Endometrial microvascular endothelial cells (primary cell): ENCODE measurements around the gene DBH. TPM values are rescaled to one million over a fixed set of nuclear protein-coding genes. Genes with fewer than 3 reads are reported as not detected.

ENCODE experiments used
- in situ Hi-C: cut with HindIII; loops from 2 replicates; pipeline ENCODE4 v1.10.0; 2017; ENCODE audit warnings: low sequenced_read_pairs, low pct_unique_long_range_greater_than_20kb; ENCODE audit errors: inconsistent ontology term
- total RNA-seq: library from RNA; depleted of rRNA; stranded (reverse); fragments of >200 nt; gene quantifications from one replicate; pipeline ENCODE4 v1.2.3, GENCODE V29; 2015; ENCODE audit errors: inconsistent ontology term

DBH gene
- total RNA-seq, 1 donor from 2014 or later: not detected

DNA sequence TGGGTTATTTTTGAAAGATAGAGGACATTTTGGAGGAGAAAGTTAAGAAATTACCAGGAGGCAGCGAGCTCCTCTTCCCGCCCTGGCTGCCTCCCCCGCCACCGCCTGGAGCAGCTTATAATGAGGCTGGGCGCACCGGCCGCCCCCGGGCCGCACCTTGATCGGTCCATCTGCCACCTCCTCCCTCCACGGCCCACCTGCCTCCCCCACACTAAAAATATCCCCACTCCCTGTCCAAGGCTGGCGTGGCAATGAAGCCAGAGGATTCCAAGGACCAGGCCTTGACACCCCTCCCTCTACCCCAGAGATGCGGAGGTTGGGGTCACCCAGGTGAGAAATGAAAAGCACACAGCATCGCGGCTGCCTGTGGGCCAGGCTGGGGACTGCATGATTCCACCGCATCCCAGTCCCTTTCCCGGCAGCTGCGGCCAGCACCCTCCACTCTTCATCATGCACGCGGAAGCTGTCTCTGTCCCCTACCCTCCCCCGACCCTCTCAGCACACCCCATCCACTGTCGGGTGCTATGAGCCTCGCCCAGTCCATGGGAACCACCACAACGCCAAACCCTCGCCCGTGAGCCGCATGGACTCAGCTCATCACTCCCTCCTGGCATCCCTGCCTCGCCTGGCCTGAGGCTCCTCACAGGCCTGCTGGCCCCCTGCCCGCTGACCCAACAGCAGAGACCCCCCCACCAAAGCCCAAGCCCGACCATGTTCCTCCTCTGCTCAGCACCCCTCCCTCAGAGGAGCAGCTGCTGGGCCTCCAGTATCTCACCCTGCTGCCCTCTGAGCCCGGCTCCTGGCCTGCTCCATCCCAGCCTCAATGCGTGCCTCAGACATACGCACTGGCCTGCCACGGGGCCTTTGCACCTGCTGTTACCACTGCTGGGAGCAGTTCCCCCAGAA, 51.9 kb downstream of the DBH start:
- in situ Hi-C loops: no loop called here

DNA sequence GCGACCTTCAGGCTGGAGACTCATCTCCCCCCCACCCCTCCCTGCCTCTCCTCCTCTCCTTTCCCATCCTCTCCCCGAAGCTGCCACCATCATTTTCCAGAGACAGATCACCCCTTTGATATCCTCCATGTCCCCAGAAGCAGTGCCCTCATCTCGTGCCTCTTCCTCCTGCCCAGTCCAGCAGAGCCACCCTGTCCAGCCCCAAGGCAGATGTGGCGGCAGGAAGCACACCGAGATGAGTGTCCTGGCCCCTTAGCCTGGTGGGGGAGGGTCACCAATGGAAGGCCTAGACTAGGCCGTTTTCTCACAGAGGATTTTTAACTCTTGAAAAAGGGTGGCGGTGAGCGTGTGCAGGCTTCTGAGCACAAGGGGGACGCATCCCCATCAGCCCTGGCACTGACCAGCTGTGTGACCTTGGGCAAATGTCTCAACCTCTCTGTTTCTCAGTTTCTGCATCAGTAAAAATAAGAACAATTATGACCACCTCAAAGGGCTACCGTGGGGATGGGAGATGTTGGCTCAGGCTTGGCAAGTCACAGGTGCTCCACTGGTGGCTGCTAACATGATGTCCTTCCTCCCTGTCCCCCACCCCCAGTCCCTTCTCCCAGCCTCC, 53.1 kb downstream of the DBH start:
- in situ Hi-C loops: no loop called here

DNA sequence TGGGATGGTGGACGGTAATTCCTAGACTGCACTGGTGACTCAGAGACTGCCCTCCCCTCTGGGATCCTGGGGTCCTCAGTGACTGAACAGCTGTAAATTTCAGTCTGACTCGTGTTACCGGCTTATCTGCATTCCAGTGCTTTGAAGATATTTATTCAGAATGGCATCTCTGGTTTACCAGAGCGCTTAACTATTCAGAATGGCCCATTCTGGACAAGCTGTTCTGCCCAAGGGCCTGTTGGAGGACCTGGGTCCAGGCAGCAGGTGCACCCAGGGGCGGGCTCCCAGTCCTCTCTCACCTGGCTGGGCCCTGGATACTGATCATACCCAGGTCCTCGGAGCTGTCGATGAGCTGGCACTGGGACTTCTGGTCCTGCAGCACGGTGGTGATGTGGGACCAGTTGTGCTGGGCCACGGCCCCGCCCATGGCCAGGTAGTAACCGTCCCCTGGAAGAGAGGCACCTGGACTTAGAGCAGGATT, 54.0 kb downstream of the DBH start:
- in situ Hi-C loops: no loop called here

DNA sequence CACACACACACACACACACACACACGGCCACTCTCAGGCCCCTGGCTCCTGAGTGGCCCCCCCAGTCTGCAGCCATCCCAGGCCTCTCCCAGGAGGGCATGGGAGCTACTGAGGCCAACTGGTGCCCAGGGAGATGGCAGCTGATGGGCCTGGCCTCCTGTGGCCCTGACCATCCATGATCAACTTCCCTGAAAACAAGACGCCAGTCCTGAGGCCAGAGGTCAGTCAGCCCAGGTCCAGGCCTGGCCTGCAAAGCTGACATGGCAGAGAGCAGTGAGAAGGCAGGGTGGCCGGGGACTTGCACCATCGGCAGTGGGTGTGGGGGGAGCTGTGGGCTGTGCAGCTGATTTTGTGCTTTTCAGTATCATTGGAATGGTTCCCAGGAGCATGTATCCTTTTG, 55.0 kb downstream of the DBH start:
- in situ Hi-C loops: no loop called here

DNA sequence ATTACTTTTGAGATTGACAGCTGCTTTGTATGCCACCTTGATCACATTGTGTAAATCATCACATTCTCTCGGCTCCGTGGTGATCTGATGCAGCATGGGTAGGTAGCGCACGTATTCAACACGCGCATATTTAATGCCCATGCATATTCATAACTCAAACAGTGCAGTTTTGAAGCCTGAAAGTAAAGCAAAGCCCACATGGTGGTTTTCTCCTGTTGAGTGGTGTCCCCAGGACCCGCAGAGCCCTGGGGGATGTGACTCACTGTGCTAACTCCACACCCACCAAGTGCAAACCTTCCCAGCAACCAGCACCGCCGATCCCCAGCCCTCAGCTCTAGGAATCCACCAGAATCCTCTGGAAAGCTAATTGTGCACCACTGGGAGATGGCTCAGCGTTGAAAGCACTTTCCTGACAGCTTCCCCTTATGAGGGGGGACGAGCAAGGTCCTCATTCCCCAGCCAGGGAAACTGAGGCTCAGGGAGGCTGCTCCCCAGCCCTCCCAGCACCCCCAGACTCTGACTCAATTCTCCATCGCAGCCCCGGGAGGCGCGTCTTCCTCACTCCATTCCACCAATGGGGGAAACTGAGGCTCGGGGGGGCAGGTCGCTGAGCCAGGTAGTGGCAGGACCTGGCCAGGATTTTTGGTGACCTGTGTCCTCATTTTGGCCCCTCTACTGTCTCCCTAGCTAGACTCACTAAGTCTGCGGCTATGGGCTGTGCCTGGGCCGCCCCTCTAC, 55.6 kb downstream of the DBH start:
- in situ Hi-C loops: no loop called here

DNA sequence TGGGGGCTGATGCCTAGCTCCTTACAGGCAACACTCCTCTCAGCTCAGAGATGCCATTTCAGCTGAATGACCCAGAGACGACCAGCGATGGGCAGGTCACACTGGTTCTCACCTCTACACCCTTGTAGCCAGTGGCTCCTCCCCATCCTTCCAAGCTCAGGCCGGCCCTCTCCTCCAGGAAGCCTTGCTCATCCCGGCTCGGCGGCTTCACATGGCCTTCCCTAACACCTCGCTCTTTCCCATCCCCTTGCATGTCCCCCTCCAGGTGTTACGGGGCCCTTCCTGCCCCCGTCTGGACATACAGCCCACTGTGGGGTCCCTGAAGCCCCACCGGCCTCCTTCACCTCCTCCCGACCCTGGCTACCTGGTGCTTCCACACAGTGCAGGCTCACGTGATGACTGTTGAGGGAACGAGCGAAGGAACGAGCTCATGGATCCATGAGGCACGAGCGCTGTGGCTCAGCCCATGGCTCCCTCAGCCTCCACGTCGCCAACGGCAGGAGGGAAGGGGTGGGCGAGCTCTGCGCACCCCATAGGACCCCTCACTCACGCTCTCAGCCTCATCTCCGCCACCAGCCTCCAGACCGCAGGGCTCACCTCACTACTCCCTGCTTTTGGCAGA, 56.3 kb downstream of the DBH start:
- in situ Hi-C loops: no loop called here

DNA sequence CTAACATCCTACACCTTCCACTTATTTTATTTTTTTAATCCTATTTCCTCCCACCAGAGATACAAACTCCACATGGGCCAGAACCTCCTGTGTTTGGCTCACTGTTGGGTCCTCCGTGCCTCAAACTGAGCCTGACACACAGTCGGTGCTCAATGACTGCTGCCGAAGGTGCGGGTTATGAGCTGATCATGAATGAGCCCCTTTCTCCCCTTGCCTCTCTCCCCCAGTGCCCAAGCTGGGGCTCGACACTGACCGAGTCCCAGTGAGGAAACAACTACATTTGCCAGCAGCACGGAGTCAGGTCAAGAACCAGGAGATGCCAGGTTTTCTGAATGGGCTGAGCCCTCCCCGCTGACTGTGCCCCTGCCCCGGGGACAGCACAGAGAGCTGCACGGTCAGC, 57.0 kb downstream of the DBH start:
- in situ Hi-C loops: no loop called here

DNA sequence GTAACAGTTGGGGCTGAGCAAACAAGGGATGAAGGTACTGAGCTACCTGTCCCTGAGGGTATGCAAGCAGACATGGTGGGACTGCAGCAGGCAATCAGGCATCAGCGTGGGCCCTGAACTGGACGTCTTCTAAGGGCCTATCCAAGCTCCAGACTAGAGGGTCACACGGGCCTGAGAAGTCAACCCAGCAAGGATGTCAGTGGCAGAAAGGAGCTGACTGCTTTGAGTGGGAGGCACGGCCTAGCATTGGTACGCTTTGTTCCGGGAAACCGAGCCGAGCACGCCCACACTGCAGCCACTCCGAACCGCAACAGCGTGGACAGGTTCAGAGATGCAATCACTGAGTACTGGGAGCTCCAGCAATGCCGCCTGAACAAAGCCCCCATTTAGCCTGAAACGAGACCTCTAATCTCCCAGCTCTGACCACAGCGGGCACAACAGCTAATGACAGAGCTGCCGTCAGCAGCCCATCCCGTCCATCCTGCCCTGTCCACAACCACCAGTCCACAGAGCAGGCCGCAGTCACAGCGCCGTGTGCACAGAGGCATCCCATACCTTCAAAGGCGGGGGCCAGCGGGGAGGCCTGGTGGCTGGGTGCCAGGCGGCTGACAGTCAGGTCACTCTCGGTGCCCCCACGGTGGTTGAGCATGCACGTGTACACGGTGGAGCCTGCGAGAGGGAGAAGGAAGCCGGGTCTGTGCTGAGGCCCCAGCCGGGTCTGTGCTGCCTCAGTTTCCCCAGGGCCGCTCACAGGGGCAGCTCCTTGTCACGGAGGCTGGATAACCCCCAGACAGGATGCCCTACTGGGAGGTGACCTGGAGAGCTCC, 57.8 kb downstream of the DBH start:
- in situ Hi-C loops: no loop called here

DNA sequence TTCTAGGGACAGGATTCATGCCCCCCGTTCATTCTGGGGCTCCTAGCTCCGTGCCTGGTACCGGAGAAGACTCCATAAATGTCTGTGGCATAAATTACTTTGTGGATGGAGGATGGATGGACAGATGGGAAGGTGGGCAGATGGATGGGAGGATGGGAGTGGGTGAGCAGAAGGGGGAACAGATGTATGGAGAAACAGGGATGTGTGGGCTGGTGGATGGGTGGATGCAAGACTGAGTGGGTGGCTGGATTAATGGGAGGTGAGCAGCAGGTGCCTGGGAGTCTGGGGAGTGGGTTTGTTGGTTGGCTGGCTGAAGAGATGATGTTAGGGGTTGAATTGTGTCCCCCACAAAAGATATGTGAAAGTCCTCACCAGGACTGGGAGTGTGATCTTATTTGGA, 58.5 kb downstream of the DBH start:
- in situ Hi-C loops: no loop called here

DNA sequence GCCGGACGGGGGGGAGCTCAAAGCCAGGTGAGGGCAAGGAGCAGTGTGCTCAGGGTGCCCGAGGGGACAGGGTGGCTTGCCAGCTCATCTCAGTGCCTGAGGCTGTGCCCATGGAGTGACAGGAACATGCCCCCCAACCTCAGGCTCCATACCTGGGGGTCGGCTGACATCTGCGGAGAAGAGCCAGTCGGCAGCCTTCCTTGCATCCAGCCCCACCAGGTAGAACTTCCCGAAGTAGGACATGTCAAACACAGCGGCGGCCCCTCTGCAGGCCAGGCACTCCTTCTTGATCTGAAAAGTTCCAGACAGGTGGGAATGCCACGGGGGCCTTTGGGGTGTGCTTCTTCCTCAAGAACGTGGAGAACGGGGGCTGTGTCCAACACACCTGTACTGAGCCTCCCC, 59.9 kb downstream of the DBH start:
- in situ Hi-C loops: no loop called here

DNA sequence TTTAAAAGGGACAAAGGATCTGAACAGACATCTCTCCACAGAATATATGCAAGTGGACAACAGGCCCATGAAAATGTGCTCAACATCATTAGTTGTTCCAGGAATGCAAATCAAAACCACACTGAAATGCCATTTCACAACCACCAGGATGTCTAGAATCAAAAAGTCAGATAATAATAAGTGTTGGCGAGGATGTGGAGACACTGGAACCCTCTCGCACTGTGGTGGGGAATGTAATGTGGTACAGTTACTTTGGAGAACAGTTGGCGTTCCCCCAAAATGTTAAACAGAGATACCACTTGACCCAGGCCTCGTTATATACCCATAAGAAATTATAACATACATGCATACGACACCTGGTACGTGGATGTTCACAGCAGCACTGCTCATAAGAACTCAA, 63.4 kb downstream of the DBH start:
- in situ Hi-C loops: no loop called here

DNA sequence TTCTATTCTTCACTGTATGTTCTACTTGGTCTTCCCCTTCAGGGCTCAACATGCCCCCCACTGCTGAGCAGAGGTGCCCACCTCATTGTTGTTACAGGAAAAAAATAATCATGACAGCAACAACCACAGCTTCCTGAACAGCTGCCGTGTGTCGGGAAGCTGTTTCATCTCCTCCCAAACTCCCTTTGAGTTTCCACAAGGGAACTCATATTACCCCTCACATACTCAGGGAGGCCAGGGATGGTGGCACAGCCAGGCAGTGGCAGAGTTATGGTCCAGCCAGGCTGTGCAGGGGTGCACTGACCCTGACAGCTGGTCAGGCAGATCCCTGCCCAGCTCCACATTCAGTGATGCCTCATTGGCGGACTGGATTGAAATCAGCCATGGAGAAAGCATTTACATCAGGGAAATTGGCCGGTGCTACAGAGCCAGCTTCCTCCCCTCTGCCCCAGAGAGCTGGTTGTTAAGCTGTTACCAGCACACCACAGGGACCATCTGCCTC, 64.7 kb downstream of the DBH start:
- in situ Hi-C loops: no loop called here

DNA sequence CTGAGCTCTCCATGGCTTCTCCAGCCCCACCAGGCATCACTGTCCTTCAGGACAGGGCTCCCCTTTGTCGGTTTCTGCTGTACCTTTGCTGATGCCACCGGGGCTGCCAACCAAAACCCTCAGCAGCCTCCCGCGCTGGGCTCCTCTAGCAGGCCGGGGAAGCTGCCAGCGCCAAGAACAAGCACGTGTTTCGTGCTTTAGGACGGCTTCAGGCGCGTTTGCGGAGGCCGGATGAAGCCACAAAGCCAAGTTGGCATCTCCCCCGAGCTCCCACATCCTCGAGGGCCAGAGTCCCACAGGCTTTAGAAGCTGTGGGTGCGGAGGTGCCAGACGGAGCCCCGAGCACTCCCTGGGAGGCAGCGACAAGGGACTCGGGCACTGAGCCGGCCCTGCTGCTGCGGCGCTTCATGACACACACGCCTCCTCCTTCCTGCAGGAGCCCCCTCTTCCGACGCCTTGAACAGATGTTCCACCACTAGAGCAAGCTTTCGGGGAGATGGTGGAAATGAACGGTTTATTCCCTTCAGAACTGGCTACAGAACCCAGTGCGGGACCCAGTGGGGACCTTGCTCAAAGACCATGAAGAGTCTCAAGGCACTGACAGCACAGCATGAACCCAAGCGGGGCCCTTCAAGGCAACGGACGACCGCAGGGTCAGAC, 65.3 kb downstream of the DBH start:
- in situ Hi-C loops: no loop called here

DNA sequence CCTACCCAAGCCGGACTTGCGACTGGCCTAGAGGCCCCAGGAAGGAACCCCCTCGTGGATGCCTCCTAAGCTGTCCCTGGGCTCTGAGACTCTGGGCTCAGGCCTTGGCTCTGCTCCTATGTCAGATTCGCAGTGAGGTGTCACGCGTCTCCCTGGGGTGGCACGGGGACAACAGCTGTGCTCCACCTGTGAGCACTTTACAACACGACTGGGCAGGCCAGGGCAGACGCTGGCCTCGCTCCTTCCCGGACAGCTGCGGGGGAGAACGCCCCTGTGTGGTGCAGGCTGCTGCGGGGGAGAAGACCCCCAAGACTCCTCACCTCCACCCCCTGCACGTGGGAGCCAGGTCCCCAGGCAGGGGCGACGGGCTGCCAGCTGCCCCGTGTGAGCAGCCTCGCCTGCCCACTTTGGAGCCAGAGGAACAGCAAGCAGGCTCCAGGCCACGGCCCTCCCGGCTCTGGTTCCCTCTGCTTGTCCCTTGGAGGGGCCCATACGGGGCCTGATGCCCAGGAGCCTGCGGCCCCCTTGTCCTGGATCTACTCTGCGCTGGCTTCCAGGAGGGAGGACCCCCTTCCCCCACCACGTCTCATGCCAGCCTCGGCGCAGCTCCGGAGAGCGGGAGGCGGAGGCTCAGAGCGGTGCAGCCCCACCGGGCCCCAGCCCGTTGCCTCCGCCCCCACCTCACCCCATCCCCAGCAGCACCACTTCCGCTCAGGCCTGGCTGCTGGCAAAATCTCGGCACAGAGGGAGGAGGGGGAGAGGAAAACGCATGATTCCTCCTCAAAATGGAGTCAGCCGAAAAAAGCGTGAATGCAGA, 66.0 kb downstream of the DBH start:
- in situ Hi-C loops: no loop called here

DNA sequence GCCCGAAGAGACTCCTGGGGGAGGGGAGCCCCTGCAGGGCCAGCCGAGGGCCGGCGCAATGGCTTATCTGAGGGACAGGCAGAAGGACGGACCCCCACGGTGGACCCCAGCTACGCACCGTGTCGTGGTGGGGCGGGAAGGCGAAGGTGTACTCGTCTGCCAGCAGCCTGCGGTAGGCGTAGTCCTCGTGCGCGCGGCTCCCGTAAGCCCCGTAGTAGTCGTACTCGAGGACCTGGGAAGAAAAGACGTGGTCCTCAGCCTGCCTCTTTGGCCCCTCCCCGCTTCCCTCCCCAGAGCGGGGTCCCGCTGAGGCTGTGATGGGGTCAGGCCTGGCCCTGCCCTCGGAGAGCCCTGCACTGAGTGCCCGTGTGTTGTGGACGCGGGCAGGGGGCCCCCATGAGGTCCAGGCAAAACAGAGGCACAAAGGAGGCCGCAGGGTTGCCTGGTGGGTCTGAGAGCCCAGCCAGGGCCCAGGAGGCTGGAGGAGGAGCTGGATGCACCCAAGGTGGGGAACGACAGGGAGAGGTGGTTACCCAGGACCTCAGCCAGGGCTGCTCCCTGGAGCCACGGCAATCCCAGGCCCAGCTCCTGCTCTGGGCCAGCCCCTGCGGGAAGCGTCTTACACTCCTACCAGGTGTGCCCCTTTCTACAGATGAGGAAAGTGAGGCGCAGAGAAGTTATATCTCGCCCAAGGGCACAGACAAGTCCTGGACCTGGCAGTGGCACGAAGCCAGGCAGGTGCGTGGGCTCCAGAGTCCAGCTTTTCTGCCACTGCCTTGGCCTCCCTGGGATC, 66.8 kb downstream of the DBH start:
- in situ Hi-C loops: no loop called here

DNA sequence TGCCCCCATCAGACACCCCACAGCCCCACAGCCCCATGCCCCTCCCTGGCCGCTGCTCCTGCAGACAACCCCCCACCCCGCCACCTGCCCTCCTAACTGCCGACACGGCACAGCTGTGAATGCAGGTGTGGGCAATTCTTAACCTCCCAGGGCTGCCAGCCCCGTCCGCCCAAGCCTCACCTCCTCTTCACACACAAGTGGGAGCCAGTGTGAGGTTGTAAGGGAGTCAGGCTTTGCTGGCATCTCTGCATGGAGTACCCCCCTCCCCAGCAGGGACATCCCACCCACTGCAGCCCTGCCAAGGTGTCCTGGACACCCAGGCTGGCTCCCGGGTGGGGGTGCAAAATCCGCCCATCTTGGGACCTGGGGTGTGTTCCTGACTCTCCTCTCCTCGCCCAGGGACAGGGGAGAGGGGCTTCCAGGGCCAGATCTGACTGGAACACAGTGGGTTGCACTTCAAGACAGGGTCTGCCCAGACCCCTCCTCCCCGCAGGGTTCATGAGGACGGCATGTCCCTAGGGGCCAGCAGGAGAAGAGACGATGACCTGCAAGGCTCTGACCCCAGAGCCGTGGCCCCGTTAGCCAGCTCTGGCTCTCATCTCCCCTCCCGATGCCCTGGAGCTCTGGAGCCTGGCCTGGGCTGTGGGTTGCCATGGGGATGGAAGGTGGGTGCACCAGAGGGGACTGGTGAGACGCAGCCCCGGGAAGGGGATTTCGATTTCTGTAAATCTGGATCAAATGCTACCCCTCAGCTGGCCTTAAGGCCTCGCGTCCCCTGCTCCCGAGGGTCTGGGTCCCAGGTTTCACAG, 67.6 kb downstream of the DBH start:
- in situ Hi-C loops: no loop called here
